ENCODE measurements around the gene ANAPC13.

DNA sequence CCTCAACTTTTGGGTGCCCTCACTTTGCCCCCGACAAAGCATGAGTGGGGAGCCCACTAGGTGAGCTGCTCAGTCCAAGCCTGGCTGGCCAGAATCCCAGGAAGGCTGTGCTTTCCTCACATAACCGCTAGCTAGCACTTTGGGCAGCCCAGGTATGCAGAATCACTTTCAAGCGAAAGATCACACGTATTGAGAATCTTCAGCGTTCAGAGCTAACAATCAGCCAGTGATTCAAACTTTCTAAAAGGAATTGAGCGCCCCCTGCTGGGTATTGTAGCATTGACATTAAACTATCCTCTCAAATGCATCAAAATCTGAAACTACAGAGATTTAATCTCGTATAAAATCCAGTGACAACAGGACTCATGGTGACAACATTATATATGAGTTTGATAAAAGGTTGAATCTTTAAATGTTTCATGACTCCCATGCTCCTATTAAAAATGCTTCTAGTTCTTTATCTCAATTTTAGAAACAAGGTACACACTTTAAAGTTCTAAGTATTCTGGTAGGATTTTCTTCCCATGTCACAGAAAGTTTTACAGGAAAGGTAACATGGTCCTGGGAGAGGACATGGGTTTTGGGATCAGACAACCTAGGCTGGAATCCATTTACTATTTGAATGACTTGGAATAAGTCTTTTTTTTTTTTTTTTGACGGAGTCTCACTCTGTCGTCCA is 11.8 kb downstream of the ANAPC13 start:
- TF ChIP-seq, protein P1, sequence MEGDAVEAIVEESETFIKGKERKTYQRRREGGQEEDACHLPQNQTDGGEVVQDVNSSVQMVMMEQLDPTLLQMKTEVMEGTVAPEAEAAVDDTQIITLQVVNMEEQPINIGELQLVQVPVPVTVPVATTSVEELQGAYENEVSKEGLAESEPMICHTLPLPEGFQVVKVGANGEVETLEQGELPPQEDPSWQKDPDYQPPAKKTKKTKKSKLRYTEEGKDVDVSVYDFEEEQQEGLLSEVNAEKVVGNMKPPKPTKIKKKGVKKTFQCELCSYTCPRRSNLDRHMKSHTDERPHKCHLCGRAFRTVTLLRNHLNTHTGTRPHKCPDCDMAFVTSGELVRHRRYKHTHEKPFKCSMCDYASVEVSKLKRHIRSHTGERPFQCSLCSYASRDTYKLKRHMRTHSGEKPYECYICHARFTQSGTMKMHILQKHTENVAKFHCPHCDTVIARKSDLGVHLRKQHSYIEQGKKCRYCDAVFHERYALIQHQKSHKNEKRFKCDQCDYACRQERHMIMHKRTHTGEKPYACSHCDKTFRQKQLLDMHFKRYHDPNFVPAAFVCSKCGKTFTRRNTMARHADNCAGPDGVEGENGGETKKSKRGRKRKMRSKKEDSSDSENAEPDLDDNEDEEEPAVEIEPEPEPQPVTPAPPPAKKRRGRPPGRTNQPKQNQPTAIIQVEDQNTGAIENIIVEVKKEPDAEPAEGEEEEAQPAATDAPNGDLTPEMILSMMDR (conservative IDR thresholded peaks at IDR 0.05 in 1 of 2, IDR thresholded peaks at IDR 0.05 in 1 of 2; ENCODE audit: extremely low read depth in 1 of 2, insufficient read depth in 1 of 2, low read depth in 1 of 2, low read length in 2 of 2) = peak; percentile 60 to 70
- TF ChIP-seq EZH2 (IDR thresholded peaks at IDR 0.05; ENCODE audit: borderline replicate concordance, low read length) = no peak

Measured in mammary epithelial cell (primary cell).